ENCODE results near the gene MPV17L2. TPM values are rescaled to one million over a fixed set of nuclear protein-coding genes. Genes with fewer than 3 reads are reported as not detected.

MPV17L2 gene
- total RNA-seq, 4 donors from 2014 or later = 14.5 to 67.6 (median 21.2) TPM

- Histone ChIP-seq H3K4me1 (peaks cover 0 to 6% (median 2%) of the 10 kb centered on the region in 4 donors), H3K4me3 (no peak overlapping the region), H3K27me3 (no peaks in the 10 kb centered on the region), H3K27ac (replicated peaks in 1 of 4) (no peak overlapping the region), H3K9me3 (no peaks in the 10 kb centered on the region), H3K36me3 (no peaks in the 10 kb centered on the region)
- 88% methylated on average over 5 of the region's 5 CpGs for WGBS
- intact Hi-C loops (cut with DNase I) = no loop called here
- no peak for DNase-seq (ENCODE audit: extremely low spot score)
- TF ChIP-seq EP300 (IDR thresholded peaks at IDR 0.05) (no peak), CTCF (IDR thresholded peaks at IDR 0.05) (no peak), POLR2A (IDR thresholded peaks at IDR 0.05; ENCODE audit: low read depth) (no peak), POLR2AphosphoS5 (IDR thresholded peaks at IDR 0.05) (no peak)
Observed at GRCh38 chr19:18179957-18180356, 13.1 kb upstream of the MPV17L2 start.

- no peak overlapping the region for H3K4me3 ChIP-seq
- no peak overlapping the region for H3K27ac ChIP-seq (replicated peaks in 1 of 4)
- DNase-seq (ENCODE audit: extremely low spot score) = no peak
- peaks cover 0 to 11% (median 0%) of the 10 kb centered on the region in 4 donors for H3K27me3 ChIP-seq
- TF ChIP-seq POLR2AphosphoS5 (IDR thresholded peaks at IDR 0.05) (no peak), EP300 (IDR thresholded peaks at IDR 0.05) (no peak), POLR2A (IDR thresholded peaks at IDR 0.05; ENCODE audit: low read depth) (no peak), CTCF (IDR thresholded peaks at IDR 0.05) (no peak)
- no peaks in the 10 kb centered on the region for H3K36me3 ChIP-seq
- intact Hi-C loops (cut with DNase I) = no loop called here
- H3K9me3 ChIP-seq = no peaks in the 10 kb centered on the region
- H3K4me1 ChIP-seq = no peaks in the 10 kb centered on the region
Observed at GRCh38 chr19:18183529-18183928, 9.5 kb upstream of the MPV17L2 start.

GRCh38 chr19:18185538-18185937 lies 7.5 kb upstream of the MPV17L2 start:
- peaks cover 0 to 11% (median 0%) of the 10 kb centered on the region in 4 donors for H3K27me3 ChIP-seq
- no peak overlapping the region for H3K27ac ChIP-seq (replicated peaks in 1 of 4)
- no peaks in the 10 kb centered on the region for H3K36me3 ChIP-seq
- 54% methylated on average over 6 of the region's 6 CpGs for WGBS
- H3K4me1 ChIP-seq = no peaks in the 10 kb centered on the region
- no peak overlapping the region for H3K4me3 ChIP-seq
- no peak for DNase-seq (ENCODE audit: extremely low spot score)
- no peaks in the 10 kb centered on the region for H3K9me3 ChIP-seq
- TF ChIP-seq POLR2AphosphoS5 (IDR thresholded peaks at IDR 0.05) (no peak), EP300 (IDR thresholded peaks at IDR 0.05) (no peak), CTCF (IDR thresholded peaks at IDR 0.05) (no peak), POLR2A (IDR thresholded peaks at IDR 0.05; ENCODE audit: low read depth) (no peak)
- intact Hi-C loops (cut with DNase I) = no loop called here

GRCh38 chr19:18190278-18190677 lies 2.7 kb upstream of the MPV17L2 start:
- no peak overlapping the region for H3K27ac ChIP-seq (replicated peaks in 1 of 4)
- H3K9me3 ChIP-seq = no peaks in the 10 kb centered on the region
- 85% methylated on average over 4 of the region's 4 CpGs for WGBS
- intact Hi-C loops (cut with DNase I) = no loop called here
- no peak for DNase-seq (ENCODE audit: extremely low spot score)
- no peak overlapping the region for H3K4me3 ChIP-seq
- TF ChIP-seq EP300 (IDR thresholded peaks at IDR 0.05) (no peak), POLR2AphosphoS5 (IDR thresholded peaks at IDR 0.05) (no peak), CTCF (IDR thresholded peaks at IDR 0.05) (no peak), POLR2A (IDR thresholded peaks at IDR 0.05; ENCODE audit: low read depth) (no peak)
- H3K4me1 ChIP-seq = peaks cover 19 to 31% (median 27%) of the 10 kb centered on the region in 4 donors
- H3K36me3 ChIP-seq = peaks cover 0 to 3% (median 0%) of the 10 kb centered on the region in 4 donors
- H3K27me3 ChIP-seq = peaks cover 0 to 11% (median 0%) of the 10 kb centered on the region in 4 donors

- H3K36me3 ChIP-seq = peaks cover 8 to 15% (median 11%) of the 10 kb centered on the region in 4 donors
- WGBS = 65% methylated on average over 5 of the region's 5 CpGs
- H3K27me3 ChIP-seq = no peaks in the 10 kb centered on the region
- H3K27ac ChIP-seq (replicated peaks in 1 of 4) = peak overlapping the region; percentile 88 to 99 (median 96)
- peaks cover 19 to 37% (median 31%) of the 10 kb centered on the region in 4 donors for H3K4me1 ChIP-seq
- no peak for TF ChIP-seq CTCF (IDR thresholded peaks at IDR 0.05)
- TF ChIP-seq POLR2A (IDR thresholded peaks at IDR 0.05; ENCODE audit: low read depth) = no peak
- TF ChIP-seq POLR2AphosphoS5 (IDR thresholded peaks at IDR 0.05) = no peak
- no peak for TF ChIP-seq EP300 (IDR thresholded peaks at IDR 0.05)
- no peaks in the 10 kb centered on the region for H3K9me3 ChIP-seq
- DNase-seq (ENCODE audit: extremely low spot score) = no peak
- peak overlapping the region; percentile 55 to 72 (median 64) for H3K4me3 ChIP-seq
- intact Hi-C loops (cut with DNase I) = no loop called here
Observed at GRCh38 chr19:18191640-18192062, 1.4 kb upstream of the MPV17L2 start.
